ENCODE measurements around the gene PLA2G4D.

GRCh38 chr15:42093966-42094365, 396 bp downstream of the PLA2G4D start:
- TF ChIP-seq, protein P1, sequence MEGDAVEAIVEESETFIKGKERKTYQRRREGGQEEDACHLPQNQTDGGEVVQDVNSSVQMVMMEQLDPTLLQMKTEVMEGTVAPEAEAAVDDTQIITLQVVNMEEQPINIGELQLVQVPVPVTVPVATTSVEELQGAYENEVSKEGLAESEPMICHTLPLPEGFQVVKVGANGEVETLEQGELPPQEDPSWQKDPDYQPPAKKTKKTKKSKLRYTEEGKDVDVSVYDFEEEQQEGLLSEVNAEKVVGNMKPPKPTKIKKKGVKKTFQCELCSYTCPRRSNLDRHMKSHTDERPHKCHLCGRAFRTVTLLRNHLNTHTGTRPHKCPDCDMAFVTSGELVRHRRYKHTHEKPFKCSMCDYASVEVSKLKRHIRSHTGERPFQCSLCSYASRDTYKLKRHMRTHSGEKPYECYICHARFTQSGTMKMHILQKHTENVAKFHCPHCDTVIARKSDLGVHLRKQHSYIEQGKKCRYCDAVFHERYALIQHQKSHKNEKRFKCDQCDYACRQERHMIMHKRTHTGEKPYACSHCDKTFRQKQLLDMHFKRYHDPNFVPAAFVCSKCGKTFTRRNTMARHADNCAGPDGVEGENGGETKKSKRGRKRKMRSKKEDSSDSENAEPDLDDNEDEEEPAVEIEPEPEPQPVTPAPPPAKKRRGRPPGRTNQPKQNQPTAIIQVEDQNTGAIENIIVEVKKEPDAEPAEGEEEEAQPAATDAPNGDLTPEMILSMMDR (IDR thresholded peaks at IDR 0.05), result no peak
- no peak for TF ChIP-seq POLR2A (IDR thresholded peaks at IDR 0.05)
